ENCODE measurements around the gene PRPF18. TPM values are rescaled to one million over a fixed set of nuclear protein-coding genes. Genes with fewer than 3 reads are reported as not detected.

PRPF18 gene
- total RNA-seq, 1 donor from 2014 or later = 24.0 TPM

GRCh38 chr10:13672548-13672947 lies 85.8 kb downstream of the PRPF18 start:
- Histone ChIP-seq H3K27ac (ENCODE audit: low read depth, low read length) (no peak overlapping the region), H3K4me3 (ENCODE audit: low read length in 3 of 3) (no peak overlapping the region), H3K27me3 (ENCODE audit: control insufficient read depth in 3 of 3, insufficient read depth in 3 of 3, low read length in 3 of 3) (no peaks in the 10 kb centered on the region), H3K36me3 (ENCODE audit: control insufficient read depth in 3 of 3, insufficient read depth in 3 of 3, low read length in 3 of 3) (peaks cover 4 to 16% (median 6%) of the 10 kb centered on the region in 3 donors), H3K9ac (ENCODE audit: low read depth in 1 of 3, low read length in 3 of 3) (no peak overlapping the region), H3K9me3 (ENCODE audit: control insufficient read depth in 3 of 3, low read length in 3 of 3) (no peaks in the 10 kb centered on the region), H3K4me1 (ENCODE audit: control insufficient read depth in 3 of 3, insufficient read depth in 3 of 3, low read length in 3 of 3) (peaks cover 0 to 3% (median 3%) of the 10 kb centered on the region in 3 donors)

- Histone ChIP-seq H3K4me1 (ENCODE audit: control insufficient read depth in 3 of 3, insufficient read depth in 3 of 3, low read length in 3 of 3) (peaks cover 0 to 3% (median 3%) of the 10 kb centered on the region in 3 donors), H3K9ac (ENCODE audit: low read depth in 1 of 3, low read length in 3 of 3) (no peak overlapping the region), H3K9me3 (ENCODE audit: control insufficient read depth in 3 of 3, low read length in 3 of 3) (no peaks in the 10 kb centered on the region), H3K27ac (ENCODE audit: low read depth, low read length) (no peak overlapping the region), H3K4me3 (ENCODE audit: low read length in 3 of 3) (no peak overlapping the region), H3K27me3 (ENCODE audit: control insufficient read depth in 3 of 3, insufficient read depth in 3 of 3, low read length in 3 of 3) (no peaks in the 10 kb centered on the region), H3K36me3 (ENCODE audit: control insufficient read depth in 3 of 3, insufficient read depth in 3 of 3, low read length in 3 of 3) (peaks cover 4 to 12% (median 8%) of the 10 kb centered on the region in 3 donors)
These were observed 86.4 kb downstream of the PRPF18 start for GRCh38 chr10:13673156-13673555.

GRCh38 chr10:13674645-13675588 lies 88.2 kb downstream of the PRPF18 start:
- peaks cover 0 to 3% (median 0%) of the 10 kb centered on the region in 3 donors for H3K4me1 ChIP-seq (ENCODE audit: control insufficient read depth in 3 of 3, insufficient read depth in 3 of 3, low read length in 3 of 3)
- no peak overlapping the region for H3K9ac ChIP-seq (ENCODE audit: low read depth in 1 of 3, low read length in 3 of 3)
- H3K36me3 ChIP-seq (ENCODE audit: control insufficient read depth in 3 of 3, insufficient read depth in 3 of 3, low read length in 3 of 3) = peaks cover 4 to 6% (median 5%) of the 10 kb centered on the region in 3 donors

GRCh38 chr10:13678101-13678843 lies 91.5 kb downstream of the PRPF18 start:
- Histone ChIP-seq H3K27ac (ENCODE audit: low read depth, low read length) (no peak overlapping the region), H3K4me1 (ENCODE audit: control insufficient read depth in 3 of 3, insufficient read depth in 3 of 3, low read length in 3 of 3) (peaks cover 0 to 1% (median 0%) of the 10 kb centered on the region in 3 donors), H3K27me3 (ENCODE audit: control insufficient read depth in 3 of 3, insufficient read depth in 3 of 3, low read length in 3 of 3) (no peaks in the 10 kb centered on the region), H3K9me3 (ENCODE audit: control insufficient read depth in 3 of 3, low read length in 3 of 3) (no peaks in the 10 kb centered on the region), H3K36me3 (ENCODE audit: control insufficient read depth in 3 of 3, insufficient read depth in 3 of 3, low read length in 3 of 3) (peaks cover 0 to 6% (median 2%) of the 10 kb centered on the region in 3 donors), H3K9ac (ENCODE audit: low read depth in 1 of 3, low read length in 3 of 3) (no peak overlapping the region), H3K4me3 (ENCODE audit: low read length in 3 of 3) (no peak overlapping the region)

More at GRCh38 chr10:13674645-13675588, 88.2 kb downstream of the PRPF18 start:
- H3K4me3 ChIP-seq (ENCODE audit: low read length in 3 of 3) = no peak overlapping the region
- no peaks in the 10 kb centered on the region for H3K9me3 ChIP-seq (ENCODE audit: control insufficient read depth in 3 of 3, low read length in 3 of 3)
- H3K27ac ChIP-seq (ENCODE audit: low read depth, low read length) = no peak overlapping the region
- no peaks in the 10 kb centered on the region for H3K27me3 ChIP-seq (ENCODE audit: control insufficient read depth in 3 of 3, insufficient read depth in 3 of 3, low read length in 3 of 3)

Other genes with a start within 250 kb of the PRPF18 start
- 25.1 TPM for gene SEPHS1, start 238.7 kb upstream of the PRPF18 start, total RNA-seq
- 6.8 TPM for gene BEND7, start 58.0 kb upstream of the PRPF18 start, total RNA-seq

Measured in skeletal muscle tissue (tissue), 4 donors.